ENCODE measurements around the gene MOV10.
"Not testable (repeated sequence)": the region's sequence is repeated elsewhere in the genome, so short reads cannot be mapped to it uniquely, and the experiment has no call there.

The MOV10 gene

GRCh38 chr1:112674440-112674985 is at the start of gene MOV10:
Gene MOV10 (plus strand): TSS chr1:112674659. CDS start chr1:112674913, 254 bp downstream.
- no peaks in the 10 kb centered on the region for H3K9me3 Mint-ChIP-seq
- peaks cover 41% of the 10 kb centered on the region for H3K36me3 Mint-ChIP-seq (ENCODE audit: low read depth)
- peaks cover 40% of the 10 kb centered on the region for H3K4me1 Mint-ChIP-seq (ENCODE audit: low read depth)
- H3K27ac Mint-ChIP-seq = peak within 1 kb of the TSS; percentile 99
- DNase-seq (ENCODE audit: low spot score) = peak; percentile 54
- peak within 1 kb of the TSS; percentile 98 for H3K4me3 Mint-ChIP-seq
- H3K27me3 Mint-ChIP-seq (ENCODE audit: low read depth) = no peaks in the 10 kb centered on the region

GRCh38 chr1:112625696-112626095 is 48.8 kb upstream of the MOV10 start:
- H3K27me3 Mint-ChIP-seq (ENCODE audit: low read depth) = no peaks in the 10 kb centered on the region
- H3K27ac Mint-ChIP-seq = no peak overlapping the region
- no peak for DNase-seq (ENCODE audit: low spot score)
- H3K9me3 Mint-ChIP-seq = no peaks in the 10 kb centered on the region
- peaks cover 52% of the 10 kb centered on the region for H3K36me3 Mint-ChIP-seq (ENCODE audit: low read depth)
- H3K4me1 Mint-ChIP-seq (ENCODE audit: low read depth) = peaks cover 48% of the 10 kb centered on the region
- no peak overlapping the region for H3K4me3 Mint-ChIP-seq

- Mint-ChIP-seq H3K4me1 (ENCODE audit: low read depth) (peaks cover 50% of the 10 kb centered on the region), H3K9me3 (no peaks in the 10 kb centered on the region), H3K36me3 (ENCODE audit: low read depth) (peaks cover 53% of the 10 kb centered on the region), H3K27ac (no peak overlapping the region), H3K4me3 (no peak overlapping the region), H3K27me3 (ENCODE audit: low read depth) (no peaks in the 10 kb centered on the region)
- DNase-seq (ENCODE audit: low spot score) = no peak
Measured at GRCh38 chr1:112626193-112626592, 48.3 kb upstream of the MOV10 start.

GRCh38 chr1:112626887-112627286 is 47.6 kb upstream of the MOV10 start:
- peaks cover 53% of the 10 kb centered on the region for H3K4me1 Mint-ChIP-seq (ENCODE audit: low read depth)
- no peaks in the 10 kb centered on the region for H3K27me3 Mint-ChIP-seq (ENCODE audit: low read depth)
- no peaks in the 10 kb centered on the region for H3K9me3 Mint-ChIP-seq
- H3K36me3 Mint-ChIP-seq (ENCODE audit: low read depth) = peaks cover 54% of the 10 kb centered on the region
- H3K4me3 Mint-ChIP-seq = no peak overlapping the region
- DNase-seq (ENCODE audit: low spot score) = no peak
- H3K27ac Mint-ChIP-seq = peak overlapping the region; percentile 3

- Mint-ChIP-seq H3K4me3 (no peak overlapping the region), H3K9me3 (no peaks in the 10 kb centered on the region), H3K36me3 (ENCODE audit: low read depth) (peaks cover 54% of the 10 kb centered on the region), H3K27ac (no peak overlapping the region), H3K27me3 (ENCODE audit: low read depth) (no peaks in the 10 kb centered on the region), H3K4me1 (ENCODE audit: low read depth) (peaks cover 54% of the 10 kb centered on the region)
- no peak for DNase-seq (ENCODE audit: low spot score)
Measured at GRCh38 chr1:112628516-112628915, 45.9 kb upstream of the MOV10 start.

DNA sequence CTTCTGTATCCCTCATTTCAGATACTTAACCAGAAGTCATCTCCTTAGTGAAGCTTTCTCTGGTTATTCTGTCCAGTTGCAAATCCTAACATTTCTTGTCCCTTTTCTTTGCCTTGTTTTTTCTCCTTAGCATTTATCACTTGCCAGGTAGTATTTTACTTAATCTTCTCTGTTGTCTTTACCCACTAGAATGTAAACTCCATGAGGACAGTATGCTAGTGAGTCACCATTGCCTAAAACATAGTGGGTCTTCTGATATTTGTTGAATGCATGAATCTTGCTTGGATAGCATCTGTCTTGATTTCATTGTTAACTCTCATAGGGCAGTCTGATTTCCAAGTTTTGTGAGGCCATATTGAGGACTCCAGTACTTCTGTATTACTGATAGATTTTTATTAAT is 45.2 kb upstream of the MOV10 start:
- H3K9me3 Mint-ChIP-seq = no peaks in the 10 kb centered on the region
- no peak for DNase-seq (ENCODE audit: low spot score)
- no peaks in the 10 kb centered on the region for H3K27me3 Mint-ChIP-seq (ENCODE audit: low read depth)
- peaks cover 59% of the 10 kb centered on the region for H3K4me1 Mint-ChIP-seq (ENCODE audit: low read depth)
- H3K27ac Mint-ChIP-seq = no peak overlapping the region
- no peak overlapping the region for H3K4me3 Mint-ChIP-seq
- H3K36me3 Mint-ChIP-seq (ENCODE audit: low read depth) = peaks cover 62% of the 10 kb centered on the region

- H3K4me1 Mint-ChIP-seq (ENCODE audit: low read depth) = peaks cover 58% of the 10 kb centered on the region
- no peaks in the 10 kb centered on the region for H3K9me3 Mint-ChIP-seq
- no peak overlapping the region for H3K4me3 Mint-ChIP-seq
- no peaks in the 10 kb centered on the region for H3K27me3 Mint-ChIP-seq (ENCODE audit: low read depth)
- no peak for DNase-seq (ENCODE audit: low spot score)
- peaks cover 39% of the 10 kb centered on the region for H3K36me3 Mint-ChIP-seq (ENCODE audit: low read depth)
- H3K27ac Mint-ChIP-seq = no peak overlapping the region
Measured at GRCh38 chr1:112633628-112634027, 40.8 kb upstream of the MOV10 start.

- H3K4me1 Mint-ChIP-seq (ENCODE audit: low read depth) = peaks cover 52% of the 10 kb centered on the region
- no peaks in the 10 kb centered on the region for H3K27me3 Mint-ChIP-seq (ENCODE audit: low read depth)
- DNase-seq (ENCODE audit: low spot score) = no peak
- peaks cover 33% of the 10 kb centered on the region for H3K36me3 Mint-ChIP-seq (ENCODE audit: low read depth)
- H3K4me3 Mint-ChIP-seq = no peak overlapping the region
- H3K9me3 Mint-ChIP-seq = no peaks in the 10 kb centered on the region
- no peak overlapping the region for H3K27ac Mint-ChIP-seq
Measured at GRCh38 chr1:112634367-112634766, 40.1 kb upstream of the MOV10 start.

GRCh38 chr1:112636056-112636455 is 38.4 kb upstream of the MOV10 start:
- no peaks in the 10 kb centered on the region for H3K9me3 Mint-ChIP-seq
- peaks cover 45% of the 10 kb centered on the region for H3K4me1 Mint-ChIP-seq (ENCODE audit: low read depth)
- no peaks in the 10 kb centered on the region for H3K27me3 Mint-ChIP-seq (ENCODE audit: low read depth)
- DNase-seq (ENCODE audit: low spot score) = no peak
- H3K36me3 Mint-ChIP-seq (ENCODE audit: low read depth) = peaks cover 24% of the 10 kb centered on the region
- H3K4me3 Mint-ChIP-seq = peak overlapping the region; percentile 32
- no peak overlapping the region for H3K27ac Mint-ChIP-seq

- no peak overlapping the region for H3K4me3 Mint-ChIP-seq
- H3K9me3 Mint-ChIP-seq = no peaks in the 10 kb centered on the region
- peaks cover 41% of the 10 kb centered on the region for H3K4me1 Mint-ChIP-seq (ENCODE audit: low read depth)
- no peaks in the 10 kb centered on the region for H3K27me3 Mint-ChIP-seq (ENCODE audit: low read depth)
- no peak for DNase-seq (ENCODE audit: low spot score)
- peak overlapping the region; percentile 62 for H3K27ac Mint-ChIP-seq
- H3K36me3 Mint-ChIP-seq (ENCODE audit: low read depth) = peaks cover 22% of the 10 kb centered on the region
Measured at GRCh38 chr1:112636597-112637253, 37.7 kb upstream of the MOV10 start.

- DNase-seq (ENCODE audit: low spot score) = no peak
- no peaks in the 10 kb centered on the region for H3K27me3 Mint-ChIP-seq (ENCODE audit: low read depth)
- H3K36me3 Mint-ChIP-seq (ENCODE audit: low read depth) = peaks cover 18% of the 10 kb centered on the region
- no peak overlapping the region for H3K4me3 Mint-ChIP-seq
- H3K4me1 Mint-ChIP-seq (ENCODE audit: low read depth) = peaks cover 38% of the 10 kb centered on the region
- H3K27ac Mint-ChIP-seq = peak overlapping the region; percentile 57
- no peaks in the 10 kb centered on the region for H3K9me3 Mint-ChIP-seq
Measured at GRCh38 chr1:112637254-112638109, 37.0 kb upstream of the MOV10 start.

GRCh38 chr1:112638110-112638428 is 36.4 kb upstream of the MOV10 start:
- no peaks in the 10 kb centered on the region for H3K9me3 Mint-ChIP-seq
- peaks cover 15% of the 10 kb centered on the region for H3K36me3 Mint-ChIP-seq (ENCODE audit: low read depth)
- H3K27ac Mint-ChIP-seq = no peak overlapping the region
- DNase-seq (ENCODE audit: low spot score) = no peak
- H3K4me1 Mint-ChIP-seq (ENCODE audit: low read depth) = peaks cover 35% of the 10 kb centered on the region
- H3K27me3 Mint-ChIP-seq (ENCODE audit: low read depth) = no peaks in the 10 kb centered on the region
- no peak overlapping the region for H3K4me3 Mint-ChIP-seq

- not testable (repeated sequence) for DNase-seq (ENCODE audit: low spot score); H3K27ac Mint-ChIP-seq; H3K9me3 Mint-ChIP-seq; H3K27me3 Mint-ChIP-seq (ENCODE audit: low read depth); H3K4me3 Mint-ChIP-seq
- peaks cover 18% of the 10 kb centered on the region for H3K4me1 Mint-ChIP-seq (ENCODE audit: low read depth)
- peaks cover 13% of the 10 kb centered on the region for H3K36me3 Mint-ChIP-seq (ENCODE audit: low read depth)
Measured at GRCh38 chr1:112640437-112640836, 34.0 kb upstream of the MOV10 start.

DNA sequence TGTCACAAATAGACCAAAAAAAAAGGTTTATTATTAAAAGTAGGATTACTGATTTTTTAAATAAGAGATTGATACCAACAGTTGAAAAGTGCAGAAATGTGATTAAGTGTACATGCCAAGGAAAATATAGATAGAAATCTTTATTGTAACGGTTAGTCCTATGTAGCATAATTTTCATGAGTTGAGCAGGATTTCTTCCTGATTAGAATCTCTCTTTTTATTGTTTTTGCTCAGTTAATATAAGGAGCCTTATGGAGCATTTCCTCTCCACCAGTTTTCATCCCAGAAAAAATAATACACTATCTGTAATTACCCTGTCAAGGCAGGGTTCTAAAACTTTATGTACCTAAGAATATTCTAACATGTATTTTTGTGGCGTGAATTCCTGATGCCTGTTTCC is 31.4 kb upstream of the MOV10 start:
- no peak for DNase-seq (ENCODE audit: low spot score)
- peaks cover 28% of the 10 kb centered on the region for H3K36me3 Mint-ChIP-seq (ENCODE audit: low read depth)
- H3K4me1 Mint-ChIP-seq (ENCODE audit: low read depth) = peaks cover 8% of the 10 kb centered on the region
- H3K27ac Mint-ChIP-seq = no peak overlapping the region
- no peaks in the 10 kb centered on the region for H3K9me3 Mint-ChIP-seq
- H3K27me3 Mint-ChIP-seq (ENCODE audit: low read depth) = no peaks in the 10 kb centered on the region
- H3K4me3 Mint-ChIP-seq = no peak overlapping the region

All from T-helper 2 cell treated with Interferon-gamma antibody and Interleukin-4, amounts not matched to agents 5 μg/mL and 100 μg/mL, for 36 hours (primary cell).